ENCODE results near the gene MYO16.

Gene MYO16

GRCh38 chr13:109256866-109257760 is 627.7 kb downstream of the MYO16 start:
- no peak for DNase-seq

Measured in activated CD4-positive, CD25-positive, alpha-beta regulatory T cell (primary cell).